Measurements from ENCODE around the gene TSPAN3.

Gene TSPAN3

DNA sequence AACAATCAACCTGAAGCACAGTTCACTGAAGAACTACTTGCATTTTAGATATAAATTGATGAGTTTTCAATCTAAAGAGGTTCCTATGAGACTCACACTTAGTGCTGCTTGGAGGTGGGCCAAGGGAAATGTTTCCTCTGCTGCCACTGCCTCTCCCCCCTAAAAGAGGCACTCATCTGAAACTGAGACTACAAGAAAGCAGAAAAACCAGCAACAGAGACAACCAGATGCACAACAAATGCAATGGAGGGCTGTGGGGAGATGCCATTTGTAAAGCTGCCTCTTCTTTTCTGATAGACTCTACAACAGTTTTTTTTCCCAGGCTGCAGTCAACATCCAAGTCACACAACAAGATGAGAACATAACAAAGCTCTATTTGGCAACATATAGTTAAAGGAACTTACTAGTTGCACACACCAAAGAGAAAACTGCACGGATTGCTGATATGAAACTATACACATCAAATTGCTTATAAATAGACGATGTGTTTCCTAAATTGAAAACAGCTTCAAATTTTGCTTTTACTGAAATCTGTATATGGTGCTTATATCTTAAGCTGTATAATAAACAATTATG lies 11.0 kb downstream of the TSPAN3 start:
- Histone ChIP-seq H3K4me1 (ENCODE audit: control insufficient read depth, low read length) (peaks cover 38% of the 10 kb centered on the region), H3K4me2 (ENCODE audit: low read length) (peak overlapping the region; percentile 42), H3K9me2 (replicated peaks; ENCODE audit: control insufficient read depth, low read length) (no peaks in the 10 kb centered on the region), H3K9me3 (ENCODE audit: control insufficient read depth, insufficient read depth, low read length) (no peaks in the 10 kb centered on the region), H3K27ac (ENCODE audit: low read depth, low read length) (peak overlapping the region; percentile 17; the same call in 1 of the 2 replicates), H3K36me3 (ENCODE audit: control insufficient read depth, low read length) (peaks cover 20% of the 10 kb centered on the region), H3K4me3 (ENCODE audit: low read length) (peak overlapping the region; percentile 11; the same call in 1 of the 2 replicates), H3K79me2 (ENCODE audit: control insufficient read depth, low read length) (peaks cover 85% of the 10 kb centered on the region), H3K27me3 (ENCODE audit: control insufficient read depth, low read length) (no peaks in the 10 kb centered on the region), H4K20me1 (ENCODE audit: control insufficient read depth, insufficient read depth, low read depth, low read length) (peaks cover 28% of the 10 kb centered on the region), H3F3A (ENCODE audit: control insufficient read depth, insufficient read depth) (peaks cover 3% of the 10 kb centered on the region; the same call in 1 of the 2 replicates)
- TF ChIP-seq EZH2phosphoT487 (IDR thresholded peaks at IDR 0.05; ENCODE audit: borderline replicate concordance, low read length): no peak
- TF ChIP-seq, protein P1, sequence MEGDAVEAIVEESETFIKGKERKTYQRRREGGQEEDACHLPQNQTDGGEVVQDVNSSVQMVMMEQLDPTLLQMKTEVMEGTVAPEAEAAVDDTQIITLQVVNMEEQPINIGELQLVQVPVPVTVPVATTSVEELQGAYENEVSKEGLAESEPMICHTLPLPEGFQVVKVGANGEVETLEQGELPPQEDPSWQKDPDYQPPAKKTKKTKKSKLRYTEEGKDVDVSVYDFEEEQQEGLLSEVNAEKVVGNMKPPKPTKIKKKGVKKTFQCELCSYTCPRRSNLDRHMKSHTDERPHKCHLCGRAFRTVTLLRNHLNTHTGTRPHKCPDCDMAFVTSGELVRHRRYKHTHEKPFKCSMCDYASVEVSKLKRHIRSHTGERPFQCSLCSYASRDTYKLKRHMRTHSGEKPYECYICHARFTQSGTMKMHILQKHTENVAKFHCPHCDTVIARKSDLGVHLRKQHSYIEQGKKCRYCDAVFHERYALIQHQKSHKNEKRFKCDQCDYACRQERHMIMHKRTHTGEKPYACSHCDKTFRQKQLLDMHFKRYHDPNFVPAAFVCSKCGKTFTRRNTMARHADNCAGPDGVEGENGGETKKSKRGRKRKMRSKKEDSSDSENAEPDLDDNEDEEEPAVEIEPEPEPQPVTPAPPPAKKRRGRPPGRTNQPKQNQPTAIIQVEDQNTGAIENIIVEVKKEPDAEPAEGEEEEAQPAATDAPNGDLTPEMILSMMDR (IDR thresholded peaks at IDR 0.05; ENCODE audit: low read depth, low read length, poor library complexity, severe bottlenecking): no peak

DNA sequence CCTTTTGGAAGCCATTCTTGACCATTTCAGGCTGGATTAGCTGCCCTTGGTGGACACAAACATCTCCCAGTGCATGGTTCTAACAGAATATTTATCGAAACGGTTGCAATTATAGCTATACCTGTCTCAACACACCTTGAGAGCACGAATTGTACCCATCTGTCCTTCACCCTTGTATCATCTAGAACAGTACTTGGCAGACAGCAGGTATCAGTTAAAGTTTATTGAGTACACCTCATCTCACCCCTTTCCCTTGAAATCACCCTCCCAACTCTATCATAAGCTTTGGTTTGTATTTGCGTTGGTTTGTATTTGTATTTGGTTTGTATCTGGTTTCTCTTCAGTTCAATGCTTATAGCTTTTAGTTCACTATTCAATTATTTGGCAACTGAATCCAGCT lies 12.4 kb downstream of the TSPAN3 start:
- no peaks in the 10 kb centered on the region for H3K9me3 ChIP-seq (ENCODE audit: control insufficient read depth, insufficient read depth, low read length)
- TF ChIP-seq, protein P1 (IDR thresholded peaks at IDR 0.05; ENCODE audit: low read depth, low read length, poor library complexity, severe bottlenecking): no peak
- TF ChIP-seq EZH2phosphoT487 (IDR thresholded peaks at IDR 0.05; ENCODE audit: borderline replicate concordance, low read length): no peak
- peaks cover 32% of the 10 kb centered on the region for H3K4me1 ChIP-seq (ENCODE audit: control insufficient read depth, low read length)
- H3K27ac ChIP-seq (ENCODE audit: low read depth, low read length): no peak overlapping the region
- H3K27me3 ChIP-seq (ENCODE audit: control insufficient read depth, low read length): no peaks in the 10 kb centered on the region
- H3K36me3 ChIP-seq (ENCODE audit: control insufficient read depth, low read length): peaks cover 25% of the 10 kb centered on the region
- H3K4me3 ChIP-seq (ENCODE audit: low read length): no peak overlapping the region
- peaks cover 74% of the 10 kb centered on the region for H3K79me2 ChIP-seq (ENCODE audit: control insufficient read depth, low read length)
- peaks cover 23% of the 10 kb centered on the region for H4K20me1 ChIP-seq (ENCODE audit: control insufficient read depth, insufficient read depth, low read depth, low read length)
- peaks cover 3% of the 10 kb centered on the region; the same call in 1 of the 2 replicates for H3F3A ChIP-seq (ENCODE audit: control insufficient read depth, insufficient read depth)
- no peak overlapping the region for H3K4me2 ChIP-seq (ENCODE audit: low read length)
- H3K9me2 ChIP-seq (replicated peaks; ENCODE audit: control insufficient read depth, low read length): no peaks in the 10 kb centered on the region

DNA sequence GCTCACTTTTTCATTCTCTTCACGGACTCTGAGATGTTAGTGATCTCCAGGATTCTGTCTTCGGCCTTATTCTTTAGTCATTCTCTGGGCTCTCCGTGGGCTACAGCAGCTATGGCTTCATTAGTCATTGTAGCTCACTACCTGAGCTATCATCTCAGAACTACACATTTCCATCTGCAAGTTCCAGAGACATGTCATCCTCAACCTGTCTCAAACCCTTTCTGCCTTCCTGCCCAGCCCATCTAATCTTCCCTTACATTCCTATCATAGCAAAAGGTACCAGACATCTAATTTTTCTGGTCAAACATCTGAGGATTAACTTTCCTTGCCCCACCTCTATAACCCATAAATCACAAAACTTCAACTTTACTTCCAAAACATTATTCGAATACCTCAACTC lies 13.2 kb downstream of the TSPAN3 start:
- Histone ChIP-seq H3K9me3 (ENCODE audit: control insufficient read depth, insufficient read depth, low read length) (no peaks in the 10 kb centered on the region), H3K36me3 (ENCODE audit: control insufficient read depth, low read length) (peaks cover 29% of the 10 kb centered on the region), H3K27ac (ENCODE audit: low read depth, low read length) (no peak overlapping the region), H3K79me2 (ENCODE audit: control insufficient read depth, low read length) (peaks cover 68% of the 10 kb centered on the region), H3K27me3 (ENCODE audit: control insufficient read depth, low read length) (no peaks in the 10 kb centered on the region), H3K4me1 (ENCODE audit: control insufficient read depth, low read length) (peaks cover 32% of the 10 kb centered on the region), H3K9me2 (replicated peaks; ENCODE audit: control insufficient read depth, low read length) (no peaks in the 10 kb centered on the region), H4K20me1 (ENCODE audit: control insufficient read depth, insufficient read depth, low read depth, low read length) (peaks cover 23% of the 10 kb centered on the region), H3K4me2 (ENCODE audit: low read length) (no peak overlapping the region), H3F3A (ENCODE audit: control insufficient read depth, insufficient read depth) (peaks cover 3% of the 10 kb centered on the region; the same call in 1 of the 2 replicates), H3K4me3 (ENCODE audit: low read length) (no peak overlapping the region)
- no peak for TF ChIP-seq EZH2phosphoT487 (IDR thresholded peaks at IDR 0.05; ENCODE audit: borderline replicate concordance, low read length)
- TF ChIP-seq, protein P1 (IDR thresholded peaks at IDR 0.05; ENCODE audit: low read depth, low read length, poor library complexity, severe bottlenecking): no peak

All from DOHH2 (cell line).